ENCODE measurements around the gene SEC16A. TPM values are rescaled to one million over a fixed set of nuclear protein-coding genes. Genes with fewer than 3 reads are reported as not detected.

SEC16A gene
- total RNA-seq, 1 donor from 2014 or later = 66.1 TPM

DNA sequence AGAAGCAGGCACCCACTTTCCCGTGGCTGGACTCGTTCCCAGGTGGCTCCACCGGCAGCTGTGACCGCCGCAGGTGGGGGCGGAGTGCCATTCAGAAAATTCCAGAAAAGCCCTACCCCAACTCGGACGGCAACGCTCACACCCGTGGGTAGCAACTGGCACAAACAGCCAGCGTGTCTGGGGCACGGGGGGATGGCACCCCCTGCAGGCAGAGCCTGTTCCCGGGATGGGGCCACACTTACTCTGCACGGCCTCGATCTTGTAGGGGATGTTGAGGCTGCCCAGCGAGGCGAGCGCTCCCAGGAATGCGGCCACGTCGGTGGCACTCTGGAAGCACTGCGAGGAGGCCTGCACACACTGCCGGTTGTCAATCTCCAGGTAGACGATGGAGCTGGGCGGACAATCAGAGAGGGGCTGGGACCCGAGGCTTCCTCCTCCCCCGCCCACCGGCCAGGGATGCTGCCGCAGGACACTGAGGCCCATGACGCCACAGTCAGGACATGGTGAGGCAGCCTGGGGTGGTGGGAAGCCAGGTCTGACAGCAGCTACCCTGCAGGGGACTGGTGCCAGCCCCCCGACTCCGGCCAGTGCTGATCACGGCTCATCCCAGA lies 20.2 kb upstream of the SEC16A start:
- H3K27me3 ChIP-seq = no peaks in the 10 kb centered on the region
- intact Hi-C loops (cut with DNase I) = no loop called here

DNA sequence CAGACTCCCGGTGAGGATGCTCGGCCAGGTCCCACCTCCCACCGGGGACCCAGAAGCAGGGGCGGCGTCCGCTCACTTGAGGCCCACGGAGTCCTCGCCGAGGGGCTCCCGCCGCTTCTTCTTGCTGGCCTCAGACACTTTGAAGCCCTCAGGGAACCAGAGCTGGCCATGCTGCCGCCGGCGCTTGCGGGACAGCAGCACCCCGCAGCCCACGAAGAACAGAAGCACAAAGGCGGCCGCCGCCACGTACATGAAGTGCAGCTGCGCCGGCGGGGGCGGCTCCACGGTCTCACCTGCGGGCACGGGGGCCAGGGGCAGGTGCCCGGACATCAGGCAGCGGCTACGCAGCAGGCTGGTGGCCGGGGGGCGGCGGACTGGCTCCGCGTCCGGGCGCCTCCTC lies 19.4 kb upstream of the SEC16A start:
- intact Hi-C loops (cut with DNase I) = no loop called here
- Histone ChIP-seq H3K4me1 (no peaks in the 10 kb centered on the region), H3K9me3 (no peaks in the 10 kb centered on the region), H3K27me3 (no peaks in the 10 kb centered on the region), H3K4me3 (no peak overlapping the region), H3K27ac (no peak overlapping the region), H3K36me3 (peaks cover 95 to 100% of the 10 kb centered on the region in 2 donors)
- DNase-seq (ENCODE audit: low spot score in 2 of 2) = no peak
- TF ChIP-seq, protein P1, sequence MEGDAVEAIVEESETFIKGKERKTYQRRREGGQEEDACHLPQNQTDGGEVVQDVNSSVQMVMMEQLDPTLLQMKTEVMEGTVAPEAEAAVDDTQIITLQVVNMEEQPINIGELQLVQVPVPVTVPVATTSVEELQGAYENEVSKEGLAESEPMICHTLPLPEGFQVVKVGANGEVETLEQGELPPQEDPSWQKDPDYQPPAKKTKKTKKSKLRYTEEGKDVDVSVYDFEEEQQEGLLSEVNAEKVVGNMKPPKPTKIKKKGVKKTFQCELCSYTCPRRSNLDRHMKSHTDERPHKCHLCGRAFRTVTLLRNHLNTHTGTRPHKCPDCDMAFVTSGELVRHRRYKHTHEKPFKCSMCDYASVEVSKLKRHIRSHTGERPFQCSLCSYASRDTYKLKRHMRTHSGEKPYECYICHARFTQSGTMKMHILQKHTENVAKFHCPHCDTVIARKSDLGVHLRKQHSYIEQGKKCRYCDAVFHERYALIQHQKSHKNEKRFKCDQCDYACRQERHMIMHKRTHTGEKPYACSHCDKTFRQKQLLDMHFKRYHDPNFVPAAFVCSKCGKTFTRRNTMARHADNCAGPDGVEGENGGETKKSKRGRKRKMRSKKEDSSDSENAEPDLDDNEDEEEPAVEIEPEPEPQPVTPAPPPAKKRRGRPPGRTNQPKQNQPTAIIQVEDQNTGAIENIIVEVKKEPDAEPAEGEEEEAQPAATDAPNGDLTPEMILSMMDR (IDR thresholded peaks at IDR 0.05) = no peak

More for the DNA sequence above, 20.2 kb upstream of the SEC16A start:
- no peak overlapping the region for H3K27ac ChIP-seq
- no peaks in the 10 kb centered on the region for H3K4me1 ChIP-seq
- no peak for DNase-seq (ENCODE audit: low spot score in 2 of 2)
- H3K4me3 ChIP-seq = no peak overlapping the region
- peaks cover 95 to 100% of the 10 kb centered on the region in 2 donors for H3K36me3 ChIP-seq
- TF ChIP-seq, protein P1 (IDR thresholded peaks at IDR 0.05) = no peak
- H3K9me3 ChIP-seq = no peaks in the 10 kb centered on the region

DNA sequence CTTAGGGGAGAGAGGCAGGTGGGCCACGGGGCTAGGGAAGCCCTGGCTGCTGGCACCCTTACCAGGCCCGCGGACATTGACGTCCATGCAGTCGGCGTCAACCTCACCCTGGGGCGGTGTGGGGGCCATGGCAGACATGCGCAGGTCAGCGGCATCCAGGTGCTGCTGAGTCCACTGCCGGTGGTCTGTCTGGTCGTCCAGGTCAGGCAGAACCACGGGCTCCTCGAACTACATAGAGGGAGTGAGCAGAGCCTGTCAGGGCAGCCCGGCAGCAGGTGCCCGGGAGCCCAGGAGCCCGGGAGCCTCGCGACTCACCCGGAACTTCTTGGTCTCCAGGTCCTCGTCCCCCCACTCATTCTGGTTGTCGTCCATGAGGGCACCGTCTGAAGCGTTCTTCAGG lies 18.8 kb upstream of the SEC16A start:
- no peak overlapping the region for H3K27ac ChIP-seq
- H3K4me1 ChIP-seq = no peaks in the 10 kb centered on the region
- peaks cover 95 to 100% of the 10 kb centered on the region in 2 donors for H3K36me3 ChIP-seq
- no peak overlapping the region for H3K4me3 ChIP-seq
- H3K9me3 ChIP-seq = no peaks in the 10 kb centered on the region
- no peak for DNase-seq (ENCODE audit: low spot score in 2 of 2)
- intact Hi-C loops (cut with DNase I) = no loop called here
- no peaks in the 10 kb centered on the region for H3K27me3 ChIP-seq
- TF ChIP-seq, protein P1 (IDR thresholded peaks at IDR 0.05) = no peak

DNA sequence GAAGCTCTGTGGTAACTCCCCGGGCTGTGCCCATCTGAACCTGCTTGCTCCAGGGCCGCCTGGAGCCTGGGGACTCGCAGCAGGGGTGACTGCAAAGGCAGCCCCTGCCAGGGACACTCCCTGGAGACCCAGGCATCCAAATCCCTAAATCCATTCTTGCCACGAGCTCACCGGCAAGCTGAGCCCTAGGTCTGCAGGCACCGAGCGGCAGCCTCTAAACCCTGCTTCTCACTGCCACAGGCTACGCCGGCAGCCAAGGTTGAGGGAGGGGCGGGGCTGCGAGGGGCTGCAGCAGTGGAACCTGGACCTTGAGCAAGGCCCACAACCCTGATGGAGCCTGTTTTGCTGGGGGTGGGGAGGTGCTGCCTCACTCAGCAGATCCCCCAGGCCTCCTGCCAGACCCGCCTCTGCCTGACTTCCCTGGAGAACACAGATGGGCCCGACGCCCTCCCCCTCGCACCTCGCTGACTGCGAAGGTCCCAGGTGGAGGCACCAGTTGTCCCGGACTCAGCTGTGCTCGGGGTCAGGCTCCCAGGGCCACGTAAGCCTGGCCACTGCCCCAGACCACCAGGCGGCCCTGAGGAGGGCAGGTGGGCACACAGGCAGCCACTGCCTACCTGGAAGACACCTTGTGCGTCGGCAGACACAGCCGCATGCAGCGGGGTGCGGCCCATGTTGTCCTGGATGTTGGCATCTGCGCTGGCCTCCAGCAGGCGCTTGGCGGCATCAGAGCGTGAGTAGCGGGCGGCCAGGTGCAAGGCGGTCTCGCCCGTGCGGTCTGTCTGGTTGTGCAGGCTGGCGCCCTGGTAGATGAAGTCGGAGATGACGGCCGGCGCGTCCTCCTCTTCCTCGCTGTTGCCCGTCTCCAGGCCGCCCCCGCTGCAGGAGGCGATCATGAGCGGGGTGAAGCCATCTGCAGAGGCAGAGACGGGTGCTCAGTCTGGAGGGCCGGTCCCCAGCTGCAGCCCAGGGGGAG lies 17.4 kb upstream of the SEC16A start:
- H3K36me3 ChIP-seq = peaks cover 94 to 100% of the 10 kb centered on the region in 2 donors
- no peak for DNase-seq (ENCODE audit: low spot score in 2 of 2)
- H3K27ac ChIP-seq = no peak overlapping the region
- H3K4me3 ChIP-seq = no peak overlapping the region
- H3K9me3 ChIP-seq = no peaks in the 10 kb centered on the region
- H3K27me3 ChIP-seq = no peaks in the 10 kb centered on the region
- intact Hi-C loops (cut with DNase I) = no loop called here
- H3K4me1 ChIP-seq = no peaks in the 10 kb centered on the region
- TF ChIP-seq, protein P1 (IDR thresholded peaks at IDR 0.05) = no peak

DNA sequence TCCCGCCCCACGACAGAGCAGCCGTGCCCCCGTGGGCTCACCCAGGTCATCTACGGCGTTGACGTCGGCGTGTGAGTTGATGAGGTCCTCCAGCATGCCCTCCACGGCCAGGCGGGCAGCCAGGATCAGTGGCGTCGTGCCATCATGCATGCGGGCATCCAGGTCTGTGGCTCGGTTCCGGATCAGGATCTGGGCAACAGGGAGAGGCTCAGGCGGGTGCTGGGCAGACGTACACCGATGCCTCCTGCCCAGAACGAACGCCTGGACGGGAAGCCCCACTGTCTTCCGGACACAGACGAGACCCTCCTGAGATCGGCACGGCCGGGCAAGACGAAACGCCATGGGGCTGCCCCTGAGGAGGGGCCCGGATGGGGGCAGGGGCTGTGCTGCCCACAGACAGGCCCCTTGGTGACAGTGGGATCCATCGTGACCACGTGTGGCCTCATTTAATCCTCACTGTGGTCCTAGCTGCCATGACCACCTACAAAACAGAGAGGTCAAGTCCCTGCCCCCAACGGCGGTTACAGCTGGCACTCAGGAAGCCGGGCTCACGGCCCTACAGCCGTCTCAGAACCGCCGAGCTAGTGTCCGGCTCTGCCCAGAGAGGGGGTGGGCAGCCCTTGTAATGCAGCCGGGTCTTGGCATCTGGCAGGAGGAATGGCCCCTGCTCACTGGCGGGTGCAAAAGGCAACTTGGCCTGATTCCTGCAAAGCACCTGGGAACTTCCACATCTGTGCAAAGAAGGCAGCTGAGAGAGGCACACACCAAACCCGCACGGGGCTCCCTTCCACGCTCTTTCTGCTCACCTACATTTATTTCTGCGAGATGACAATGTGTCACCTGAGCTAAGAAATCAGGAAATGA lies 16.5 kb upstream of the SEC16A start:
- no peak for DNase-seq (ENCODE audit: low spot score in 2 of 2)
- intact Hi-C loops (cut with DNase I) = no loop called here
- TF ChIP-seq, protein P1 (IDR thresholded peaks at IDR 0.05) = no peak

More for the DNA sequence above, 16.5 kb upstream of the SEC16A start:
- Histone ChIP-seq H3K27me3 (no peaks in the 10 kb centered on the region), H3K36me3 (peaks cover 90 to 96% of the 10 kb centered on the region in 2 donors), H3K4me1 (no peaks in the 10 kb centered on the region), H3K9me3 (no peaks in the 10 kb centered on the region), H3K4me3 (no peak overlapping the region), H3K27ac (no peak overlapping the region)
